GM19025 (cell line): Measurements from ENCODE around the gene BSG.

Experiments
- ATAC-seq: cut with Tn5 transposase; IDR thresholded peaks from one replicate; pipeline ENCODE4 v1.9.1; 2021; ENCODE audit warnings: mild to moderate bottlenecking, low read depth, moderate library complexity; ENCODE audit not compliant: unreplicated experiment

The BSG gene

DNA sequence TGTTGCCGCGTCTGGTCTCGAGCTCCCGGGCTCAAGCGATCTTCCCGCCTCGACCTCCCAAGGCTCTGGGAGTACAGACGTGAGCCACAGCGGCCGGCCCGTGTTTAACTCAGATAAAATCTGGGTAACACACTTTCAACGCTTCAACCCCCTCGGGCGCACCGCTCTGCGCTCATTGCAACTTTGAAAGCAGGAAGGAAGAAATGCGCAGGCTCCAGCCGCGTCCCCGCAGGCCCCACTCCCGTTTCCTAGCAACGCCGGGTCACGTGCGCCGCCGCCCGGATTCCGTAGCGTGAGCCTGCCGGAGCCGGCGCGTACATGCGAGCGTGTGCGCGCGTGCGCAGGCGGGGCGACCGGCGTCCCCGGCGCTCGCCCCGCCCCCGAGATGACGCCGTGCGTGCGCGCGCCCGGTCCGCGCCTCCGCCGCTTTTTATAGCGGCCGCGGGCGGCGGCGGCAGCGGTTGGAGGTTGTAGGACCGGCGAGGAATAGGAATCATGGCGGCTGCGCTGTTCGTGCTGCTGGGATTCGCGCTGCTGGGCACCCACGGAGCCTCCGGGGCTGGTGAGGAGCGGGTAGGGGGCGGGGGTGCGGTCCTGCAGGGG, at the start of gene BSG:
Gene BSG (plus strand): TSS at position 457 of the 603 bp plus-strand sequence. CDS start 39 bp downstream, at position 496.
- peak; percentile 69 for ATAC-seq

DNA sequence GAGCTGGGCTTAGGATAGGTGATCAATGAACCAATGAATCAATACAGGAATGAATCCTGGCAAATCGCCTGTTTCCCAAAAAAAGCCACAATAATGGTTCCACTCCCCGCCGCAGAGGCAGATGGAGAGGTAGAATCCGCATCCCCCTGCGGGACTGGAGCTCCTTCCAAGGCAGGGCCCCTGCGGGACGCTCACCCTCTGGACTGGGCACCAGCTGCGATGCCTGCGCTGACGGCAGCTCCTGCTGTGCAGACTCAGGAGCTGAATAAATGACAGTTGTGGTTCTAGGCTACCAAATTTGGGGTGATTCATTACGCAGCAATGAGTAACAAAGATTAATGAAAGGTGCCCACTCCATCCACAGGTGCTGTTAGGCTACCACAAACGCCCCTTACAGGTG, 49.7 kb upstream of the BSG start:
- no peak for ATAC-seq

DNA sequence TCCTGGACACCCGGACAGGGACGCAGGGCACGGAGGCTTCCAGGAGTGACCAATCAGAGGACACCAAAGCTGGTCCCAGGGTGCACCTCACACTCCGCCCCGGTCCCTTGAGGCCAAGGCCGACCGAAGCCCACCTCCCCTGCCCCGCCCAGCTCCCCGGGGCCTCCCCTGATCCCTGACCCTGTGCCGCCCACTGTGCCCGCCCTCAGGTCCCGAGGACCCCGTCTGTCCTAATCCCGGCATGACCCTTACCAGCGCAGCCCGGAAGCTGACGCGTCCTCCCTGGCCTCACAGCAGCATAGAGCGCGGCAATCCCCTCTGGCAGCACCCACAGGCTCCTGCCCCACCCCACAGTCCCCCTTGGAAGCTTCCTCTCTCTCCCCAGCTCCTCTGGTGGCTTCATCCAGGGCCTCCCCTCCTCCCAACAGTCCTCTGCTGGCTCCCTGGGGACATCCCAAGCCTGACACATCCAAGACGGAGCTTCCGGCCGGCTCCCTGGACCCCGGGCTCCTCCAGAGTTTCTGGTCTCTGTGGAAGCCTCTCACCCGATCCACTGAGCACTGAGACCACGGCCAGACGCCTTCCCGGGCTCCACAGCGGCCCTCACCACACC, 48.2 kb upstream of the BSG start:
- no peak for ATAC-seq

DNA sequence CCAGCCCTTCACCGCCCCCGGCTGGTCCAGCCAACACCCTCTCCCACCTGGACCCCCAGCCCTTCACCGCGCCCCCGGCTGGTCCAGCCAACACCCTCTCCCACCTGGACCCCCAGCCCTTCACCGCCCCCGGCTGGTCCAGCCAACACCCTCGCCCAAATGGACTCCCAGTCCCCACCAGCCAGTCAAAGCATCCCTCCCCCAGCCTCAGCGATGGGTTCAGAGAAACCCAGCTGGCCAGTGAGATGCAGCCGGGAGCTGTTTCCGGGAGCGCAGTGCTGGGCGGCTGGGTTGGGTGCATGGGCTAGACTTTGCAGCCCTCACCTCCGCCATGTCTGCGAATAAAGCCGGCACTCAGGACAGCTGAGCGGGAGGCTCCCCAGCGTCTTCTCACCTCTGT, 47.4 kb upstream of the BSG start:
- ATAC-seq, result no peak

DNA sequence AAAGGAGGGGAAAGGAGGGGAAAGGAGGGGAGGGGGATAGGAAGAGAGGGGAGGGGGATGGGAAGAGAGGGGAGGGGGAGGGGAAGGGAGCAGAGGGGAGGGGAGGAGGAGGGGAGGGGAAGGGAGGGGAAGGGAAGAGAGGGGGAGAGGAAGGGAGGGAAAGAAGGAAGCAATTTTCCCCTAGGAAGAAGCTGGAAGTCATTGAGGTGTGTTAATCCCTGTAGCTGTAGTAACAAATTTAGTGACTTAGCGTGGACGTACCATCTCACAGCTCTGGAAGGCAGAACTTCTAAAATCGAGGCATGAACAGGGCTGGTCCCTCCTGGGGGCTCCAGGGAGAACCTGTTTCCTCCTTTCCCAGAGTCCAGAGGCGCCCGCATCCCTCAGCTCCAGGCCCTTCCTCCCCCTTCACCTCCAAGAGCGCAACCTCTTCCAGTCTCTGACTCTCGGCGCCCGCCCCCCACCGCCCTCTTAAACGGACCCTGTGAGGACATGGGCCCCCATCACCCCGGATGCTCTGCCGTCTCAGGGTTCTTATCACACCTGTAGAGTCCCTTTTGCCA, 46.5 kb upstream of the BSG start:
- no peak for ATAC-seq

DNA sequence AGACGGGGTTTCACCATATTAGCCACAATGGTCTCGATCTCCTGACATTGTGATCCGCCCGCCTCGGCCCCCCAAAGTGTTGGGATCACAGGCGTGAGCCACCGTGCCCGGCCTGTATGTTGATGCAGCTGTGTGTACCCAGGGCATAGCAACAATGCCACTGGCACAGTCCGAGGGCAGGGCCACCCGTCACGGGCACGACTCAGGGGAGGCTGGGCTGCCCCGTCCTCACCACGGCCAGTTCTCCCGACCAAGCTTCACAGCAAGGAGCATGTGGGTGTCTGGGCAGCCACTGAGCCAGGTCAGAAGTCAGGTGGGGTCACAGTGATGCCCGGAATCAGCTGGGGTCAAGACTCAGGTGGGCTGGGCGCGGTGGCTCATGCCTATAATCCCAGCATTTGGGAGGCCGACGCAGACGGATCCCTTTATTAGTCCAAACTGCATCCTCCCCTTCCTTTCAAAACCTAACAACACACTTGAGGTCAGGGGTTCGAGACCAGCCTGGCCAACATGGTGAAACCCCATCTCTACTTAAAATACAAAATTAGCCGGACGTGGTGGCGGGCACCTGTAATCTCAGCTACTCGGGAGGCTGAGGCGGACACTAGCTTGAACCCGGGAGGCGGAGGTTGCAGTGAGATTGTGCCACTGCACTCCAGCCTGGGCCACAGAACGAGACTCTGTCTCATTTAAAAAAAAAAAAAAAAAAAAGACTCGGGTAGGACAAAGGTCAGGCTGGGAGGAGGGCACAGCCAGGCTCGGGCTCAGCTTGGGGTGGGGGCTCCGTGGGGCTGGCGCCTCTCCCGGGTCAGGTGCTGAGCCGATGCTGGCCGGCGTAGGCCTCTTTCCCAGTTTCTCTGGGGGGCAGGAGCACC, 42.0 kb upstream of the BSG start:
- no peak for ATAC-seq

DNA sequence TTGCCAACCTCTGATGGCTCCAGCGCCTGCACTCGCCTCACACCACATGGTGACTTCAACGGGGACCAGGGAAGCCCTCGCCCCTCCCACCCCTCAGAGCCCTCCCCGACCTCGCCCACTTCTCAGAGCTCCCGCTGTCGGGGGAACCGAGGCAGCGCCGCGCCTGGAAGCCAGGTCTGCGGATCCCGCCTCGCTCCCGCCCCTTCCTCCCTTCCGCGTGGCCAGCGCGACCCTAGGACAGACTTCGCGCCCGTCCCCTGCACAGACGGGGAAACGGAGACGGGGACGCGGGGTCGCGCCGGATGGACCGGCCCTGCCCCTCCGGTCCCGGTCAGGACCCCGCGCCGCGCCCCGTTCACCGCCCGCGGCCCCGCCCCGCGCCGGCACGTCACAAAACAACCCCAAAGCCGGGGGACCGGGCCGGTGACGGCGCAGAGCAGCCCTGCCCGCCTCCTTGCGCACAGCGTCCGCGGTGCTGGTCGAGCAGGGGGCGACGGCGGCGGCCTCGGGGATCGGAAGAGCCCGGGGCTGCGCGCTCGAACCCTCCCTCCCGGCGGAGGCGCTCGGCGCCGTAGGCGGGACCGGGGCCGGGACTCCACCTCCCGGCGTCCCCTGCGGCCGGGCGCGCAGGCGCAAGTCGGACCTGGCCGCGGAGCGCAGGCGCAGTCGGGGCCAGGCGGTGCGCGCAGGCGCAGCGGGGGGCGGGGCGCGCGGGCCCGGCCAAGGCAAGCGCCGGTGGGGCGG, 41.2 kb upstream of the BSG start:
- peak; percentile 72 for ATAC-seq

DNA sequence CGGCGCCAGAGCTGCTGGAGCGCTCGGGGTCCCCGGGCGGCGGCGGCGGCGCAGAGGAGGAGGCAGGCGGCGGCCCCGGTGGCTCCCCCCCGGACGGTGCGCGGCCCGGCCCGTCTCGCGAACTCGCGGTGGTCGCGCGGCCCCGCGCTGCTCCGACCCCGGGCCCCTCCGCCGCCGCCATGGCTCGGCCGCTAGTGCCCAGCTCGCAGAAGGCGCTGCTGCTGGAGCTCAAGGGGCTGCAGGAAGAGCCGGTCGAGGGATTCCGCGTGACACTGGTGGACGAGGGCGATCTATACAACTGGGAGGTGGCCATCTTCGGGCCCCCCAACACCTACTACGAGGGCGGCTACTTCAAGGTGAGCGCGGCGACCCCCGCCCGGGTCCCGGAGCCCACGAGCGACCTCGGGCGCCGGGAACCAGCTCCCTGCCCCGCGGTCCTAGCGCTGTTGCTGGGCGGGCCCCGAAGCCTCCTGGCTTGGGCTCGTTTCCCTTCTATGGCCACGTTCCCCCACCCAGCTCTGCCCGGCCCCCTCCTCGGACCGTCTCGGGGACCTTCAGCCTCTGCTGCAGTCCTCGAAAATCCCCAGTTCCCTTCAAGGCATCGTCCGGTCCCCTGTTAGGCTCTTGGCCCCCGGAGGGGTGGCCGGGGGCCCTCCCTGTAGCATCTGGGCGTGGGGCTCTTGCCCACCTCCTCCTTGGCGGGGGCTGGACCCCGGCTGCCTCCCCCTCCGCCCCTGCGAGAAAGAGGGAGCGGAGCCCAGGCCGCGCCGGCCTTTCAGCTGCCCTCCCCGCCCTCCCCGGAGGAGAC, 40.4 kb upstream of the BSG start, which contains the start of gene CDC34:
Gene CDC34 (plus strand): TSS at position 8 of the 808 bp plus-strand sequence. CDS start 172 bp downstream, at position 180.
- ATAC-seq, result peak; percentile 31

DNA sequence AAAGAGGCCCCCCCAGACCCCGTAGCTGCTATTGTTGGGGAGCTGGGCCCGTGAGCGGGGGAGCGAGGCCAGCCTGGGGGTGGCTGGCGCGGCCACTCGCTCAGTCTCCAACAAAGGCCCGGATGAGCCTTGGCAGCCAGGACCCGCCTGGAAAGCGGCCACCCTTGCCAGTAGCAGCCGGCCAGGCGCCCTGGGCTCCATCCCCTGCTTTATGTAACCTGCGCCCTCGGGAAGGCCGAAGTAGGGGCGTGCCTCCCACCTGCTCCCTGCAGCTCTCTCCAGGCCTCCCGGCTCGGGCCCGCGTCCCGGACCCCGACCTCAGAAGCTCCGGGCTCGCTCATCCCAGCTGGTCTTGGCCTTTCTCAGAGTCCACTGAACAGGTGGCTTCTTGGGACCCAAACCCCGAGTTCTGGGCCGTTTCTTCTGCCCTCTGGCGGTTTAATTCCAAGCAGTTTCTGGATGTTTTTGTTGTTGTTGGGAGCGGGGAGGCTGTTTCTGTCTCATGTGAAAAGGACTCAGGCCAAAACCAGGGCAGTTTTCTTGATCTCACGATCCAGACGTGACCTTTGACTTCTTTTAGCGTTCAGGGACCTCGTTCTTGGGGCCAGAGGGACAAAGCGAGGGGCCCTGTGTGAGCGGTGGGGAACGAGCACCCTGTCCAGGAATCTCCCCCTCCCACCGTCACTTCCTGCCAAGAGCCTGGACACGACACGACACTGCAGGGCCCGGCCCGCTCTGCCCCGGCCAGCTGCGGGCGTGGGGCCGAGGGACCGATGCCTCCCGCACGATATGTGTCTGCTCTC, 39.6 kb upstream of the BSG start:
- ATAC-seq, result no peak

DNA sequence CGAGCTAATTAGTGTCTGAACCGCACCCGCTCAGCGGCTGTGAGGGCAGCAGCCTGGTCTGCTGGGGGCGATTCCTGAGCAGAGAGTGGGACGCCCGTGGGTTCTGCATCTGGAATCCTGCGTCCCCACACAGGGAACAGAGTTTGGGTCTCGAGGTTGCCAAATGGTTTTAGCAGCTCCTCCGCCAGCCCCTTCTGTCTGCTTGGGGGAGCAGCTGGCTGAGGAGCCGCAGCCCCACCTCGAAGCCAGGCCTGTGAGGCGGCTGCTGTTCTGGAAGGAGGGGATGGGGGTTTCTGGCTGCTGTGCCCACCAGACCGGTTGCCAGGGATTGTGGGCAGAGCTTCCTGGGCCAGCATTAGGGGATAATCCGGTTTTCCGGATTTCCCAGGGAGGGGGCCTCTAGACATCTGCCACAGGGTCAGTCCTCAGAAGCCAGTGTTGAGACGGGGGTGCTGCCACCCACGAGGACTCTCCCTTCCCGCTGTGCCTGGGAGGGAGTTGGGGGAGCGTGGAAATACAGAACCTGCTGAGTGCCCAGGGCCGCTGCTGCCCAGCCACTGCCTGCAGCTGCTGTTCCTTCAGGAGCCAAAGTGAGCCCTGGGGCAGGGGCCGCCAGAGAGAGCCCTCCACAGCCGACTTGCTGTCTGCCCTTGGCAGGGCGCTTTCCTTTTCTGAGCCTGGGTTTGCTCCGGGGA, 38.9 kb upstream of the BSG start:
- ATAC-seq, result no peak

DNA sequence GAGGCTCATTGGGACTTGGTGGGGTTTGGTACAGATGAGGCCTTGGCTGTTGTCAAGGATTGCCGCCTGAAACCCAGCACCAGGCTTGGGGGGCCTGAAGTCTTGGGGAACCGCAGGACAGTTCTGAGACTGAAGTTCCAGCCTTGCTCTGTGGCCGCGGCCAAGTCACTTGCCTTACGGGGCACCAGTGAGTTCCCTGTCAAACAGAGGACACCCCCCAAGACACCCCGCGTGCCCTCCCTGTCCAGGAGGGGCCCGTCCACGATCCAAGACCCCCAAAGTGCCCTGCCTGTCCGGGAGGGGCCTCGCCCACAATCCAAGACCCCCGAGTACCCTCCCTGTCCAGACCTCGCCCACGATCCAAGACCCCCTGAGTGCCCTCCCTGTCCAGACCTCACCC, 38.3 kb upstream of the BSG start:
- ATAC-seq, result no peak

DNA sequence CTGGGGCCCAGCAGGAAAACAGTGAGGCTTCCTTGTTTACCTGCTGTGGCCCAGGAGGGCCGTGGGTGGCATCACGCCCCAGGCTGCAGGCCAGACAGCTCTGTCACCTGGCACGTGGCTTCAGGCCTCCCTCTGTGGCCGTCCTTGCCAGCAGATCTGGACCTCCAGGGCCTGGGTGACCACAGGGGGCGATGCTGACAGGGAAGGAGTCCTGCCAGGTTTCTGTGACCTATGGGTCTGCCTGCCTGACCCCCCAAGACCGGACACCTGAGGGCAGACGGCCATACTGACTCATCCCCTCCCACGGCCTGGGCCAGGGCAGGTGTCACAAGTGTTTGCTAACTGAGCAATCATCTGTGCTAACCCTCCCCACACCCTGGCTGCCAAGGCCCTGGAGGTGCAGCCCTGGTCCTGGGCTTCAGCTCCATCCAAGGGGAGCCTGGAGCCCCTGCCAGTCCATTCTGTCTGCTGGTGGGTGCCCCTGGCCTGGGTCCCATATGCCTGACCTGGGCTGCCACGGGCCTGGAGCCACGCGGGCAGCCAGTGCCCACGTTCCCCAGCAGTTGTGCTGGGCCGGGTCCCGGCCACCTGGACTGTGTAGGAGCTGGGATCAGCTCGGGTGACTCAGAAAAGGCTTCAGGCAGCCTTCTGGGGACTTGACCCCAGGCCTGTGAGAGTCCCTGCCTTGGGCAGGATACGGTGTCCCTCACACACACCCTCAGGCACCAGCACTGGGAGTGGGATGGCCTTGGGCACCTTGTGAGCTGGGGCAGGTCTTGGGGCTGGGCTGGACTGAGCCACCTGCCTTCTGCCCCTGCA, 37.2 kb upstream of the BSG start:
- ATAC-seq, result no peak

DNA sequence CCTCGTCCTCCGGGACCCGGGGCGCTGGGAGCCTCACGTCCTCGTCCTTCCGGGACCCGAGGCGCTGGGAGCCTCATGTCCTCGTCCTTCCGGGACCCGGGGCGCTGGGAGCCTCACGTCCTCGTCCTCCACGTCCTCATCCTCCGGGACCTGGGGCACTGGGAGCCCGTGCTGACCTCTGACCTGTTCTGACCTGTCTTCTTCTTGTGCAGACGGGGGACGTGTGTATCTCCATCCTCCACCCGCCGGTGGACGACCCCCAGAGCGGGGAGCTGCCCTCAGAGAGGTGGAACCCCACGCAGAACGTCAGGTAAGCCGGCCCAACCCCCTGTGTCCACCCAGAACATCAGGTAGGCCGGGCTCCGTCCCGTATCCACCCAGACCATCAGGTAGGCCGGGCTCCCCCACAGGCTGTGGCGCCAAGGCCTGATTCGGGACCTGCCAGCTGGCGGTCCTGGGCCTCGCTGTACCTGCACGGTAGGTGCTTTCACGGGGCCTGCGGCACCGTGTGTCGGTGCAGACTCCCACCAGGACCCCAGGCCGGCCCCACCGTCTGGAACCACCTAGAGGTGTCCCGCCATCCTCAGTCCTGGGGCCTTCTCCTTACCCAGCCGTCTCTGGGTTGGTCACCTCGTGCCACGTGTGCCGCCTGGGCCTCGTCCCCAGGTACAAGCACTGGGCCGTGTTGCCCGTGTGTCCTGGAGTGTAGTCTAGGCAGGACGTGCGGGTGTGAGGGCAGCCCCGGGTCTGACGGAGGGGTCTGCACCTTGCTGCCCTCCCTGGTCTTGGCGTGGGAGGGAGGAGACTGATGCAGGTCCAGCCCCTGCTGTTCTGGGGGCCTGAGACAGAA, 36.1 kb upstream of the BSG start:
- no peak for ATAC-seq

DNA sequence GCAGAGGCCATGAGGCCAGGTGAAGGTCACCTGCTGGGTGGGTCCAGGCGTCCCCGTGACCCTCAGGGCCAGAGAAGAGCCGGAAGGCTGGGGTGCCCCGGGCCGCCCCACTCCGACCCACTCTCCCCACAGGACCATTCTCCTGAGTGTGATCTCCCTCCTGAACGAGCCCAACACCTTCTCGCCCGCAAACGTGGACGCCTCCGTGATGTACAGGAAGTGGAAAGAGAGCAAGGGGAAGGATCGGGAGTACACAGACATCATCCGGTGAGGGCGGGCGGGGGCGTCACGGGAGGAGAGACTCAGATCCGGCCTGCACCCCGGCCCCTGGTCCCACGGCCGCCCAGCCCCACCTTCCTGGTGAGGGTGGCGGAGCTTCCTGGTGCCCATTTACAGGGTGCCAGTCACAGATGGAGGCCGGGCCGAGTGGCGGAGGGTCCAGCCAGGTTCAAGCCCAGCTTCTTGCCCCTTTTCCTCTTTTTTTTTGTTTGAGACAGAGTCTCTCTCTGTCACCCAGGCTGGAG, 35.5 kb upstream of the BSG start:
- no peak for ATAC-seq

DNA sequence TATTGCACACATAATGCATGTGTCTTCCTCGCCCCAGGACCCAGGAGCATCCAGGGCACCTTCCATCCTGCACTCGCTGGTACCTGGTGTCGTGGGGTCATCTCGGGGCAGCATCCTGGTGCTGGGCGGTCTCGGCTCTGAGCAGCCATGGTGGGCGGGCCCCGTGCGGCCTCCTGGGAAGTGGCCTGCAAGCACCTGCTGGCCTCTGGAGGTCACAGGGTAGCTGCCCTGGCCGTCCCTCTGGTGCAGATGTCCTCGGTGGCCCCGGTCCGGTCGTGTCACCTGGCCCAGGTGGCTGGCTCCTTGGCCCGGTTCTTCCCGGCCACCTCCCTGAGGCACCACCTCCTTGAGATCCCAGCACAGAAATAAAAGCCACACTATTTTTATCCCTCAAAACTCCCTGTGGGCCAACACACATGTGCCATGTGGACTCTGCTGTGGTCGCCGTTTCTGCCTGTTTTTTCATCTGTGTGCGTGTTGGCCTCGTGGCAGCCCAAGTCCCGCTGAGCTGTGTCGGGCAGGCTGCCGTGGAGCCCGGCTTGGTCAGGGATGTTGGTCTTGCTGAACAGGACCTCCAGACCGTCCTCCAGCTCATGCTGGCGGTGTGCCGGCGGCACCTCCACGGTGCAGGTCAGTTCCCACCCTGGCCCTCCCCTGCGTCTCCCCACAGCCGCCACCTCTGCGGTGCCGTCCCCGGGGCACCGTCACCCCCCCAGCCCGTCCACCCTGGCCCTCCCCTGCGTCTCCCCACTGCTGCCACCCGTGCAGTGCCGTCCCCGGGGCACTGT, 33.6 kb upstream of the BSG start:
- no peak for ATAC-seq
